Astrocyte of the cerebellum (primary cell): ENCODE results near the gene TRIM17.
A peak's percentile ranks its signal among the peaks of the same experiment; 100 is the strongest.

Source experiments
- DNase-seq: peaks from one replicate; pipeline ENCODE4 v3.0.0-alpha.2; 2011; ENCODE audit warnings: low read depth
- H3K4me3 ChIP-seq: 2 replicates; pipeline ENCODE4 v1.5.1; 2011; ENCODE audit warnings: mild to moderate bottlenecking, low read depth, low read length, moderate library complexity
- CTCF ChIP-seq: IDR thresholded peaks from 2 replicates; pipeline ENCODE4 v1.5.1; 2012; ENCODE audit warnings: low read length, low read depth, moderate library complexity, mild to moderate bottlenecking; ENCODE audit errors: missing control alignments
- in situ Hi-C: cut with HindIII; loops from 2 replicates; pipeline ENCODE4 v1.10.0; 2017; ENCODE audit warnings: low sequenced_read_pairs

TRIM17 gene

DNA sequence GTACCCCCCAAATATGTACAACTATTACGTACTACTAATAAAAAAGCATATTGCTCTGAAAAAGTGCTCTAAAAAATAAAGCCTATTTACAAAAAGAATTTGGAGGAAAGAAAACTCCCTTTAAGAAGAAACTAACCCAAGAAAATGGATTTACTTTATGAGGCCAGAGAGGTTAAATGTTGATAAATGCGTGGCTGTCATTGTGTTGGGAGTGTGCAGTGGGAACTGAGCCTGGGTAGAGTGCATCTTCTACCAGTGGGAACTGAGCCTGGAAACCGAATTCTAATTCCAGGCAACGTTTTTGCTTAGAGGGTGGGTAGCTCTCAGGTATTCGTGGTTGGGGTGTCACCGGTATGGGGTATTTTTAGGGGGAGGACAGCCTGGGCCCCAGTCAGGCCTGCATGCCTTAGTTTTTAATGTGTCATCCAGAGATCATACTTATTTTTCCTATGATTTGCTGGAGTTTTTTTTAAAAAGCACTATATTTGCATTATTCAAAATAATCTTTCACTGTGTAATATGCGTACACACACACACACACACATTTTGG lies 46.4 kb upstream of the TRIM17 start:
- in situ Hi-C loops, result no loop called here
- H3K4me3 ChIP-seq, result no peak overlapping the region
- no peak for DNase-seq
- TF ChIP-seq CTCF, result no peak

GRCh38 chr1:228462560-228462959 lies 45.9 kb upstream of the TRIM17 start:
- in situ Hi-C loops, result no loop called here
- no peak overlapping the region for H3K4me3 ChIP-seq
- DNase-seq, result no peak
- no peak for TF ChIP-seq CTCF

GRCh38 chr1:228460821-228461220 lies 44.2 kb upstream of the TRIM17 start:
- TF ChIP-seq CTCF, result no peak
- in situ Hi-C loops, result no loop called here
- no peak overlapping the region for H3K4me3 ChIP-seq
- no peak for DNase-seq

DNA sequence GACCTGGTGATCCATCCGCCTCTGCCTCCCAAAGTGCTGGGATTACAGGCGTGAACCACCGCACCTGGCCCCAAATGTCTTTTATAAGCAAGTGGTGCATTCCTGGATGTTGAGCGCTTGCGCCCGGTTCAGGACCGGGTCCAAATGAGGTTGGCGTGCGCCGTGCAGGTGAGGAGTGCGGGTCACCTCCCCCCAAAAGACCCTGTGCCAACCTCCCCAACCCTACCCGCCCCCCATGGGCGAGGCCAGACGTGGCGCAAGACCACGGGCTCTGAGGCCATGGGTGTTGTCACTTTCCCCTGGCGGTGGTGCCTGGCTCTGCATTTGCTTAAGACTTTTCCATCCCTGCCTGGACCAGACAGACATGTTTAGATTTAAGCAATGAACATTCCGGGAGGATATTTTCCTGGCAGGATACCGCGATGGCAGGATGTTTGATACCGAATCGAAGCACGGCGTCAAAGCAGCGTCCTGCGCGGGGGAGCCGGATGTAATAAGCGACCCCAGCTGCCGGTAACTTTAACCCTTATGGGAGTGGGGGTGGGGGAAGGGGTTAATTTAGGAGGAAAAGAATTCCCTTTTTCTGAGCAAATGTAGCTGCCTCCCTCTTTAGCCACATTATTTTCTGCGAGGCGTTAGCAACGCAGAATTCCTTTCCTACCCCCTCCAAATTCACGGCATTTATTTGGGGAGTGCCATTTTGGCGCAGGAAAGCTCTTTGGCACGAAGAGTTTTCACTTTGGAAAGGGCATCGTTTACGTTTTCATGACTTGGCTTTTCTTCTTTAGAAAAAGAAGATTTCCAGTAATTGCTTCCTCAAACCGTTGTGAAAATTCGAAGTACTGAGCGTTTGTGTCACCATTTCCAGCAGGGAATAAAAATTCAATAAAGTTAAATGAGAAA lies 42.7 kb upstream of the TRIM17 start:
- in situ Hi-C loops, result no loop called here
- DNase-seq, result peak; percentile 49
- peak overlapping the region; percentile 75 for H3K4me3 ChIP-seq
- TF ChIP-seq CTCF, result peak; percentile 77

DNA sequence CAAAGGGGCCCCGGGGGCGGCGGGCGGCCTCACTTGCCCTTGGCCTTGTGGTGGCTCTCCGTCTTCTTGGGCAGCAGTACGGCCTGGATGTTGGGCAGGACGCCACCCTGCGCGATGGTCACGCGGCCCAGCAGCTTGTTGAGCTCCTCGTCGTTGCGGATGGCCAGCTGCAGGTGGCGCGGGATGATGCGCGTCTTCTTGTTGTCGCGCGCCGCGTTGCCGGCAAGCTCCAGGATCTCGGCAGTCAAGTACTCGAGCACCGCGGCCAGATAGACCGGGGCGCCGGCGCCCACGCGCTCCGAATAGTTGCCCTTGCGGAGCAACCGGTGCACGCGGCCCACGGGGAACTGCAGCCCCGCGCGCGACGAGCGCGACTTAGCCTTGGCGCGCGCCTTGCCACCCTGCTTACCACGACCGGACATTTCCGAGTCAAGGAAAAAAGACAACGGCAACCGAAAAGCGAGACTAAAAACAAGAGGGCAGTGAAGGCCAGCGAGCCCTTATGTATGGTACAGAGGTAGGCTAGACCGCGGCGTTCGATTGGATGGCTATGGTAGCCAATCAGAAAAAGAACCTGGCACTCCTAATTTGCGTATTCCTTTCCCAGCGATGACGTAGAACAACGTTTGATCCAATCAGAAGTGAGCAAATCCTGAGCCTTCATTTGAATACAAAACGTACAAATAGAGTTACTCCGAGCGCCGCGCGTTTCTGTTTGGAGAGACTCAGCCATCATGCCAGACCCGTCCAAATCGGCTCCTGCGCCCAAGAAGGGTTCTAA lies 40.9 kb upstream of the TRIM17 start:
- peak; percentile 99 for DNase-seq
- TF ChIP-seq CTCF, result peak; percentile 21
- in situ Hi-C loops, result no loop called here
- H3K4me3 ChIP-seq, result peak overlapping the region; percentile 75

DNA sequence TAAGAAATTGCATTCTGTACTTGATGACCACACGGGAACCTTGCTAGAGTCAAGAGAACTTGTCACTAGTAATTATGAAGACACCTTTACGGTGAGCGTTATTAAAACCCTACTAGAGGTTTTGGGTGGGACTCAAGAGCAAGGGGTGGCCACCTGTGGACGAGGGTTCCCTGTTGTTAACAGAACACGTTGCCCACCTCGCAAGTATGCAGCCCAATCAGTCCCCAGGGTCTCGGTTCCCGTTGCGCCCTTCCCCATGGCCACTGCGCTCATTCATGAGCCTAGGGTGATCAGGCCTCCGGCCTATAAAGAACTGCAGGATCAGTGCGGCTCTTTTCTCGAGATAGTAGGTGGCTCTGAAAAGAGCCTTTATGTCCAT lies 40.3 kb upstream of the TRIM17 start:
- in situ Hi-C loops, result no loop called here
- peak overlapping the region; percentile 75 for H3K4me3 ChIP-seq
- no peak for TF ChIP-seq CTCF
- no peak for DNase-seq
